Measurements from ENCODE around the gene CCDC116.

The CCDC116 gene

DNA sequence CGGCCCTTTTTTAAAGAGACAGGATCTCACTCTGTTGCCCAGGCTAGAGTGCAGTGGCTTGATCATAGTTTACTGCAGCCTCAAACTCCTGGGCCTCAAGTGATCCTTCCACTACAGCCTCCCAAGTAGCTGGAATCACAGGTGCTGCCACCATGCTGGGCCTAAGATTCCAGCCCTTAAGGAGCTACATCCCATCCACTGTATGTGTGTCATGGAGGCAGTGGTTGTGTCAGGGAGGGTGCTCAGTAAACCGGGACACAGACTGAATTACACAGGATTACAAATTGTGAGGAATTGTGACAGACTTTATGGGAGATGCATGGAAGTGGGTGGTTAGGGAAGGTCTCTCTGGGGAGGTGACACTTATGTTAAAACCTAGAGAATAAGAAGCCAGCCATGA lies 31.2 kb downstream of the CCDC116 start:
- TF ChIP-seq, protein P1, sequence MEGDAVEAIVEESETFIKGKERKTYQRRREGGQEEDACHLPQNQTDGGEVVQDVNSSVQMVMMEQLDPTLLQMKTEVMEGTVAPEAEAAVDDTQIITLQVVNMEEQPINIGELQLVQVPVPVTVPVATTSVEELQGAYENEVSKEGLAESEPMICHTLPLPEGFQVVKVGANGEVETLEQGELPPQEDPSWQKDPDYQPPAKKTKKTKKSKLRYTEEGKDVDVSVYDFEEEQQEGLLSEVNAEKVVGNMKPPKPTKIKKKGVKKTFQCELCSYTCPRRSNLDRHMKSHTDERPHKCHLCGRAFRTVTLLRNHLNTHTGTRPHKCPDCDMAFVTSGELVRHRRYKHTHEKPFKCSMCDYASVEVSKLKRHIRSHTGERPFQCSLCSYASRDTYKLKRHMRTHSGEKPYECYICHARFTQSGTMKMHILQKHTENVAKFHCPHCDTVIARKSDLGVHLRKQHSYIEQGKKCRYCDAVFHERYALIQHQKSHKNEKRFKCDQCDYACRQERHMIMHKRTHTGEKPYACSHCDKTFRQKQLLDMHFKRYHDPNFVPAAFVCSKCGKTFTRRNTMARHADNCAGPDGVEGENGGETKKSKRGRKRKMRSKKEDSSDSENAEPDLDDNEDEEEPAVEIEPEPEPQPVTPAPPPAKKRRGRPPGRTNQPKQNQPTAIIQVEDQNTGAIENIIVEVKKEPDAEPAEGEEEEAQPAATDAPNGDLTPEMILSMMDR (conservative IDR thresholded peaks at IDR 0.05), result no peak
- TF ChIP-seq ZFX (IDR thresholded peaks at IDR 0.05), result no peak
- H3K27ac ChIP-seq, result no peak overlapping the region

DNA sequence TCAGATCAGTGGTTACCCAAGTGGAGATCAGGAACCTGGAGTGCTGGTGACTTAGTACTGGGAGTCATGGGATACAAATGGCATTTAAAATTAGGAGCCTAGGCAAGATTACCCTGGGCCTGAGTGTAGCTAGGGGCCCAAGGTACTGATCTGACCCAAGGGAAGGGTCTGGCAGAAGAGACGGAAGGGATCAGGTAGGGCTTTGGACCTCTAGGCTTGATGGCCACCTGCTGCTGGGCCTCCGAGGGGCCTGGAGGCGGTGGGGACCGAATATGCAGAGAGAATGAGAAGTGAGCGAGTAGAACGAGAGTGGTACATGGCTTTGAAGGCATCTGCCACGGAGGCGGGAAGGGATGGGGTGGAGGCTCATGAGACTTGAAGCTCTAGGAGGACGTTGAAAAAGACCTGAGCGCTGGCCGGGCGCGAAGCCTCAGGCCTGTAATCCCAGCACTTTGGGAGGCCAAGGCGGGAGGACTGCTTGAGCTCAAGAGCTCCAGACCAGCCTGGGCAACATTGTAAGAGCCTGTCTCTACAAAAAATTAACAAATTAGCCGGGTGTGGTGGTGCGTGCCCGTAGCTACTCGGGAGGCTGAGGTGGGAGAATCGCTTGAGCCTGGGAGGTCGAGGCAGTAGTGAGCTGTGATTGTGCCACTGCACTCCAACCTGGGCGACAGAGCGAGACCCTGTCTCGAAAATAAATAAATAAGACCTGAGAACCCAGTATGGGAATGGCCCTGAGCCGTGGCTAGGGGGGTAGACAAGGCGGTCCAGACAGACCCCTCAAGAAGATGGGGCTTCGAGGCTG lies 32.7 kb downstream of the CCDC116 start:
- TF ChIP-seq, protein P1 (conservative IDR thresholded peaks at IDR 0.05), result no peak
- TF ChIP-seq ZFX (IDR thresholded peaks at IDR 0.05), result no peak
- peak overlapping the region; percentile 87 for H3K27ac ChIP-seq

DNA sequence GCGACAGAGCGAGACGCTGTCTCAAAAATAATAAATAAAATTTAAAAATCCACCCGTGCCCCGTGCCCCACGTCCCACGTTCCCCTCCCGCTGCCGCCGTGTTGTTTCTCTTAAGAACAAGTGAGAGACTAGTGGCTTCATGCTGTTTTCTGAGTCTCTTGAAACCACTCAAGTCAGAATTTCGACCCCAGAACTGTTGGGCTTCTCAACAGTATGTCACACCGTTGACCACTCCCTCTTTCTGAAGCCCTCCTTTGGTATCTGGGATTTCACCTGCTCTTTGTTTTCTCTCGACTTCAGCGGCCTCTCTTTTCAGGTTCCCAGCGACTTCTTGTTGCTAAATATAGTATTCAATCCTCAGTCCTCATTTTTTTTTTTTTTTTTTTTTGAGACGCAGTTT lies 34.2 kb downstream of the CCDC116 start:
- TF ChIP-seq ZFX (IDR thresholded peaks at IDR 0.05), result no peak
- TF ChIP-seq, protein P1 (conservative IDR thresholded peaks at IDR 0.05), result no peak

DNA sequence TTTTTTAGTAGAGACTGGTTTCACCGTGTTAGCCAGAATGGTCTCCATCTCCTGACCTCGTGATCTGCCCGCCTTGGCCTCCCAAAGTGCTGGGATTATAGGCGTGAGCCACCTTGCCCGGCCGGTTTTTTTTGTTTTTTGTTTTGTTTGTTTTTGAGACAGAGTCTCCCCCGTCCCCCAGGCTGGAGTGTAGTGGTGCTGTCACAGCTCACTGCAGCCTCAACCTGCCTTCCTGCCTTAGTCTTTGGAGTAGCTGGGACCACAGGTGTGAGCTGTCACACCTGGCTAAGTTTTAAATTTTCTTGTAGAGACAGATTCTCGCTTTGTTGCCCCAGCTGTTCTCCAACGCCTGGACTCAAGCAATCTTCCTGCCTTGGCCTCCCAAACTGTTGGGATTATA lies 36.5 kb downstream of the CCDC116 start:
- H3K27ac ChIP-seq, result peak overlapping the region; percentile 69
- TF ChIP-seq, protein P1 (conservative IDR thresholded peaks at IDR 0.05), result no peak
- no peak for TF ChIP-seq ZFX (IDR thresholded peaks at IDR 0.05)

More for the DNA sequence above, 34.2 kb downstream of the CCDC116 start:
- H3K27ac ChIP-seq, result peak overlapping the region; percentile 87

DNA sequence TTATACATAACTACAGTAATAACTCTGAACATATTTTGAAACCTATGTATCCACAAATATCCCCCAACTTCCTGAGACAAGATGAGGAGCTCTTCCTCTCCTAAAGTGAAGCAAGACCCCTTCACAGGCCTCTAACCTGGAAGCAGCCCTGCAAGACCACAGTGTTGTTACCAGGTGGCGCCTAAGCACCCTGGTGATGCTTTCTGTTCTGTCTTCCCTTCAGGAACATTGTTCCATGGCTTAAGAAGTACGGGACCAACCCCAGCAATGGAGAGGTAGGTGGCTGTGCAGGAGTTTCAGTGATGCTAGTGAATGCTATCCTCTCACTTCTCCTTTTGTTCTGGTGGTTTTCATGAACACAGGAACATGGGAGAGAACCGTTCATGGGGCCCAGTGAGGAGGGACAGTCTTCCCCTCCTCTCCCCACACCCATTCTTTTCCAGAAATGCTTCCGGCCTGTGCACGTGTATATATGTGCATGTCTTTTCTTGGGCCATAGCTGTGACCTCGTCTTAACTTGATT lies 39.6 kb downstream of the CCDC116 start:
- H3K27ac ChIP-seq, result no peak overlapping the region
- TF ChIP-seq ZFX (IDR thresholded peaks at IDR 0.05), result no peak

DNA sequence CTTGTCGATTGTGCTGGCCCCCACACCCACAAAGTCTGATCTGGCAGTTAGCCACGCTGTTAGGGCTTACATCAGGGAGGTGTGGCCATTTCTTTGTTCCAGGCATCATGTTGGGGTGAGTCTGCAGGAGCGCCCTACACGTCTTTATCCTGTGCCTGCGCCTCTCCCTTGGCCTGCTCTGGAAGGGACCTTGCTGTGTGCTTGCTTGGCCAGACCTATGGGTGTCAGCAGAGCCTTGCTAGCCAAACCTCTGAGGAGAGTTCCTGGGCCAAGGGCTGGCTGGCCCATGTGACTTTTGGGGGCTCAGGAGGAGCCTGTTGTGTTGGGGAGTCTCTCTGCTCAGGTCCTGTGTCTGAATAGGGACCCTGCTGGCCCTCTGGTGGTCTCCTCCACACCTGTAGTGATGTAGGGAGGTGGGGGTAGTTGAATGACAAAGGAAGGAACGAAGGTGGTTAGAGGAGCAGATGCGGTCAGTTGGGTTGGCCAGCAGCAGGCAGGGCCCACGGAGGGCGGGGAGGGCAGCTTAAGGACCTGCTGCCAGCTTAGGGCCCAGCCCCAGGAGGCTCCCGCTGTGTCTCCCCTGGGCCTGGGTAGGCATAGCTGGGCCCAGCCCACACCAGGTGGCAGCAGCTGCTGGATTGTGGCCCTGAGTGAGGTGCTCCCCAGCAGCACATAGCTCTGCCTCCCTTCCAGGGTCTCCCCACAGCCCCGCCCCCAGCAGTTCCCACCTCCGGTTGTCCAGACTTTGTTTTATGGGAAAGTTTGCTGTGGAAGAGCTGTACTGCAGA lies 41.2 kb downstream of the CCDC116 start:
- H3K27ac ChIP-seq, result no peak overlapping the region

DNA sequence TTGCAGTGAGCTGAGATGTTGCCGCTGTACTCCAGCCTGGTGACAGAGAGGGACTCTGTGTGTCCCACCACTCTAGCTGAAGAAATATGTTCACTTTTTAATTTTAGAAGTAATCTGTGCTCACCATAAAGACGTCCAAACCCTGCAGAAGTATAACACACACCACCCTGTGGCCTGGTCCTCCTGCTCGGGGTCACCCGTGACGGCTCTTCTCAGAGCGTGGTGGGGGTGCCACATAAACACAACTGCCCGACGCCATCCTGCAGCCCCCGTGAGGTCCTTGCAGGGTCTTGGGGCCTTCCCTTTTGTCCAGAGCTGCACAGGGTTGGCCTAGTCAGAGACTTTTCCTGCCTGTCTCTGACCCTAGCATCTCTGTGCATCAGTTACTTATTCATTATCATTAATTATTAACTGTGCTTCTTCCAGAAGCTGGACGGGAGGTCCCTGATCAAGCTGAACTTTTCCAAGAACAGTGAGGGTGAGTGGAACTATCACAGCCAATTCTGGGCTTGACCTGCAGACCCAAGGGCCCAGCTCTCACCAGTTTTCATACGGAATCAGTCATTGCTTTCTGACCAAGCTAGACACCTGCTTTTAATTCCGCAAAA lies 42.2 kb downstream of the CCDC116 start:
- TF ChIP-seq, protein P1 (conservative IDR thresholded peaks at IDR 0.05), result no peak
- TF ChIP-seq ZFX (IDR thresholded peaks at IDR 0.05), result no peak
- H3K27ac ChIP-seq, result no peak overlapping the region

More for the DNA sequence above, 41.2 kb downstream of the CCDC116 start:
- TF ChIP-seq ZFX (IDR thresholded peaks at IDR 0.05), result no peak
- TF ChIP-seq, protein P1 (conservative IDR thresholded peaks at IDR 0.05), result no peak
